ENCODE data around the gene POU2AF1. TPM values are rescaled to one million over a fixed set of nuclear protein-coding genes. Genes with fewer than 3 reads are reported as not detected.

Gene POU2AF1
- total RNA-seq, 4 donors from 2014 or later: 0.17 TPM; not detected in 2

- H3K27me3 ChIP-seq: no peaks in the 10 kb centered on the region
- peaks cover 17 to 42% (median 37%) of the 10 kb centered on the region in 4 donors for H3K4me1 ChIP-seq
- TF ChIP-seq CTCF (IDR thresholded peaks at IDR 0.05) (no peak), POLR2AphosphoS5 (IDR thresholded peaks at IDR 0.05) (no peak), POLR2A (IDR thresholded peaks at IDR 0.05; ENCODE audit: low read depth) (no peak), EP300 (IDR thresholded peaks at IDR 0.05) (no peak)
- H3K36me3 ChIP-seq: no peaks in the 10 kb centered on the region
- peaks cover 0 to 2% (median 0%) of the 10 kb centered on the region in 4 donors for H3K9me3 ChIP-seq
- no peak overlapping the region for H3K4me3 ChIP-seq
- WGBS: 83% methylated on average over 8 of the region's 9 CpGs
- no peak overlapping the region for H3K27ac ChIP-seq (replicated peaks in 1 of 4)
- intact Hi-C loops (cut with DNase I): no loop called here
- no peak for DNase-seq (ENCODE audit: extremely low spot score)
Measured at GRCh38 chr11:111334532-111335502, 44.3 kb downstream of the POU2AF1 start.

GRCh38 chr11:111331711-111332479, 47.2 kb downstream of the POU2AF1 start:
- no peaks in the 10 kb centered on the region for H3K36me3 ChIP-seq
- no peaks in the 10 kb centered on the region for H3K9me3 ChIP-seq
- no peak overlapping the region for H3K4me3 ChIP-seq
- H3K4me1 ChIP-seq: peaks cover 19 to 57% (median 47%) of the 10 kb centered on the region in 4 donors
- no peaks in the 10 kb centered on the region for H3K27me3 ChIP-seq
- intact Hi-C loops (cut with DNase I): no loop called here
- DNase-seq (ENCODE audit: extremely low spot score): no peak
- H3K27ac ChIP-seq (replicated peaks in 1 of 4): peak overlapping the region; percentile 51 to 78 (median 72)
- 46% methylated on average over 4 of the region's 4 CpGs for WGBS
- TF ChIP-seq POLR2AphosphoS5 (IDR thresholded peaks at IDR 0.05): peak in 1 of 2 donors; percentile 49
- no peak for TF ChIP-seq POLR2A (IDR thresholded peaks at IDR 0.05; ENCODE audit: low read depth)
- TF ChIP-seq EP300 (IDR thresholded peaks at IDR 0.05): no peak

- Histone ChIP-seq H3K27me3 (no peaks in the 10 kb centered on the region), H3K4me3 (no peak overlapping the region), H3K9me3 (no peaks in the 10 kb centered on the region), H3K4me1 (peaks cover 19 to 59% (median 45%) of the 10 kb centered on the region in 4 donors), H3K36me3 (no peaks in the 10 kb centered on the region), H3K27ac (replicated peaks in 1 of 4) (peak overlapping the region in 2 of 4 donors; percentile 77 to 78)
- WGBS: 100% methylated on average over 1 of the region's 2 CpGs
- TF ChIP-seq CTCF (IDR thresholded peaks at IDR 0.05) (no peak), POLR2A (IDR thresholded peaks at IDR 0.05; ENCODE audit: low read depth) (no peak), EP300 (IDR thresholded peaks at IDR 0.05) (no peak), POLR2AphosphoS5 (IDR thresholded peaks at IDR 0.05) (no peak)
- no peak for DNase-seq (ENCODE audit: extremely low spot score)
- intact Hi-C loops (cut with DNase I): no loop called here
Measured at GRCh38 chr11:111330234-111330893, 48.7 kb downstream of the POU2AF1 start.

GRCh38 chr11:111329306-111330204, 49.5 kb downstream of the POU2AF1 start:
- Histone ChIP-seq H3K27me3 (no peaks in the 10 kb centered on the region), H3K4me1 (peaks cover 19 to 64% (median 46%) of the 10 kb centered on the region in 4 donors), H3K36me3 (no peaks in the 10 kb centered on the region), H3K27ac (replicated peaks in 1 of 4) (peak overlapping the region in 2 of 4 donors; percentile 45 to 78), H3K9me3 (no peaks in the 10 kb centered on the region), H3K4me3 (no peak overlapping the region)
- WGBS: 65% methylated on average over 7 of the region's 7 CpGs
- TF ChIP-seq POLR2A (IDR thresholded peaks at IDR 0.05; ENCODE audit: low read depth) (no peak), EP300 (IDR thresholded peaks at IDR 0.05) (no peak), POLR2AphosphoS5 (IDR thresholded peaks at IDR 0.05) (no peak), CTCF (IDR thresholded peaks at IDR 0.05) (no peak)
- DNase-seq (ENCODE audit: extremely low spot score): no peak
- intact Hi-C loops (cut with DNase I): no loop called here
